Posterior vena cava (tissue), 2 donors: ENCODE results near the gene BRD1. TPM values are rescaled to one million over a fixed set of nuclear protein-coding genes. Genes with fewer than 3 reads are reported as not detected.

ENCODE experiments used
- DNase-seq: peaks from one replicate; pipeline ENCODE4 v3.0.0-alpha.2; 2020; ENCODE audit warnings: low spot score
- intact Hi-C, 2 donors: fragments of 100-400 bp; cut with DNase I; formaldehyde crosslinking; loops; one replicate each; pipeline versions ENCODE4 v1.14.1 to v1.14.2; 2022 to 2023
- total RNA-seq, 2 donors: library from RNA; stranded (reverse); fragmentation: NEBNext Ultra II Directional; extraction: Animal tissue kit (Norgen Biotek cat#: 25700); gene quantifications; one replicate each; pipeline ENCODE4 v1.2.1, GENCODE V29; 2021
- donor health status: DM: yes; HTN: yes; CAD: no.
- donor health status: DM: yes; HTN: yes; CAD: no.

BRD1 gene
- total RNA-seq, 2 donors from 2014 or later: 20.8 to 21.7 TPM

DNA sequence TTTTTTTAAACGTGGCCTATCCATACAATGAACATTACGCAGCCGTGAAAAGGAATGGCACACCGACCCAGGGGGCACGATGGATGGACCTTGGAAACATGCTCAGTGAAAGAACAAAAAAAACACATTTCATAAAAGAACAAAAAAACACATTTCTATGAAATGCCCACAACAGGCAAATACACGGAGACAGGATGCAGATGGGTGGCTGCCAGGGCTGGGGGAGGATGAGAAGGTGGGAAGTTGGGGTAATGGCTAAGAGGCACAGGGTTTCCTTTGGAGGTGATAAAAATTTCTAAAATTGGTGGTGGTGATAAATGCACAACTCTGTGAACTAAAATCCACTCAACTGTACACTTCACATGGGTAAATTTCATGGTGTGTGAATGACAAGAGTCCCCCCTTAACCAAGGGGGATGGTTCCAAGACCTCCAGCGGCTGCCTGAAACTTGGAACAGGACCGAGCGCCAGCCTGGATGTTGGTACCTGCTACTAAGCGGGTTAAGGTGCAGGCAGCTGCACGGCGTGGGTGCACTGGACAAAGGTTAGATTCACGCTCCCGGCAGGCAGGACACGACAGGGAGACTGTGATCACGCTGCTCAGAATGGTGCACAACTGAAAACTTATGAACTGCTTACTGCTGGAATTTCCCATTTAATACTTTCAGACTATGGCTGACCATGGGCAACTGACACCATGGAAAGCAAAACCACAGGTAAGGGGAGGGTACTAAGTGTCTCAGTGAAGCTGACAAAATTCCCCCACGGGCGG, 16.5 kb downstream of the BRD1 start:
- no peak for DNase-seq
- intact Hi-C loops: no loop called here

DNA sequence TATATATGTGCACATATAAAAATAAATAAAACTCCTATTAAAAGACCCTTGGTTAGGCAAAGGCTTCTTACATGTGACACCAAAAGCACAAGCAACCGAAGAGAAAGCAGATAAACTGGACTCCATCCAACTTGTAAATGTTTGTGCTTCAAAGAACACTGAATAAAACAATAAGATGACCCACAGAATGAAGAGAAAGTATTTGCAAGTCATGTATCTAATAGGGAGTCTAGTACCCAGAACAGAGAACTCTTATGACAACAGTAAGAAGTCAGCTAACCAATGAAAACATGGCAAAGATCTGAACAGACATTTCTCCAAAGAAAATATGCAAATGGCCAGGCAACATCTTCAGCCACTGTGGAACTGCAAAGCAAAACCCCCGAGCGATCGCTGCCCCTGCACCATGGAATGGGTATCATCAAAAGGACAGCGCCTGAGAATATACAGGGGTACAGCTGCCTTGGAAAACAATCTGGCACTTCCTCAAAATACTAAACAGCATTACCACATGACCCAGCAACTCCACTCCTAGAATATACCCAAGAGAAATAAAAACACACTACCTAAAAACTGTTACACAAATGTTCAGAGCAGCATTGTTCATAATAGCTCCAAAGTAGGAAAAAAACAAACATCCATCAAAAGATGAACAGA, 17.2 kb downstream of the BRD1 start:
- intact Hi-C loops: no loop called here

GRCh38 chr22:49807780-49808708, 19.6 kb downstream of the BRD1 start:
- DNase-seq: no peak

More for the DNA sequence above, 17.2 kb downstream of the BRD1 start:
- DNase-seq: no peak

GRCh38 chr22:49807129-49807528, 20.5 kb downstream of the BRD1 start:
- intact Hi-C loops: no loop called here
- DNase-seq: no peak

More at GRCh38 chr22:49807780-49808708, 19.6 kb downstream of the BRD1 start:
- intact Hi-C loops: no loop called here

DNA sequence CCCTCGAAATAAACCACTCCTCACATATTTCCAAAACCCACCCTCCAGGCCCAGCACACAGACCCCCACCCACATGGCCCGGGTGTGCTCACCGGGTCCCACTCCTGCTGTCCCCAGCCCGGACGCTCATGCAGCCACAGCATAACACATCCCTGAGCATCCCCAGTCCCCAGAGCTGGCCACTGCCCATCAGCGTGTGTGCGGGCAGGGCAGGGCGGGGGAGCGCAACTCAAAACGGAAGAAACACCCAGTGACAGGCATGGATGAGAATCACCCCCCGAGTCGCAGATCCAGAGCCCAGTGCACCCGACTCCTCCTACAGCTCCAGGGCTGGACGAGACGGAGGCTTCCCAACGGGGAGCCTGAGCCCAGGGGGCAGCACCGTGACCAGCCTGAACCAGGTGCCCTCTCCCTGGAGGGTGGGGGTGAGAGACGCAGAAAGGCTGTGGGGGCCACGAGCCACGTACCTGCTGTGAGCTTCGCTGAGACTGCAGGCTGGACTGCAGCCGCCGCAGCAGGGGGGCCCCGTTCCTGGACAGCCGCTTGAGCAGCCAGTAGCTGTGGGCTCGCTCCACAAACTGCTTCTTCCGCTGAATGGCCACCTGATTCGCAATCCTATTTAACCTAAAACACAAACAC, 23.8 kb downstream of the BRD1 start:
- DNase-seq: no peak
- intact Hi-C loops: no loop called here

GRCh38 chr22:49803134-49803533, 24.5 kb downstream of the BRD1 start:
- intact Hi-C loops: no loop called here

DNA sequence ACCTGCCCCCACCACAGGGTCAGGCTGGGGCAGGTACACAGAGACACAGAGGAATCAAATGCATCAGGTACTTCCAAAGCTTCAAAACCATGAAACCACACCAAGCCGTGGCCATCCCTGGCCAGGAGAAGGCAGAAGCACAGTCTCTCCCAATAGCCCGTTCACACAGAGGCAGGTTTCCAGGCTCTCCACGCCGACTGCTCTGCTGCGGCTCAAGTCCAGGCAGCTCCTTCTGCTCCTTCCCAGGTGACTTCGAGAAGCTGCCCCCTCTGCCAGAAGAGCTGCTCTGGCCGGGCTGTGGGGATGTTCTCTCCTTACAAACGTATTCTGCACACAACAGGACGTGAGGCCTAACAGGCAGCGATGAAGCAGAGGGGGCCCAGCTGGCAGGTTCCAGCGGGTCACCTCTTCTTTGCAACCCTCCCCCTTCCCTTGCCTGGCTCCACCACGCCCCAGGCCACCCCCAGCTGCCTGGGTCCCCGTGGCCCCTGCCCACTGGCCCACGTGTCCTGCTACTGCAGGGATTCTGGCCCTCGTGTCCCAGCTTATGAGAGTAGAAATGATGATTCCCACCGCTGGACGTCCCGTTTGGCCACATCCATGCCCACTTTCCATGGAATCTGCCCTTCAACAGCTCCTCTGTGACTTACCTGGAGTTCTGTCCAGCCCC, 26.1 kb downstream of the BRD1 start:
- DNase-seq: no peak
- intact Hi-C loops: no loop called here

More at GRCh38 chr22:49803134-49803533, 24.5 kb downstream of the BRD1 start:
- no peak for DNase-seq

DNA sequence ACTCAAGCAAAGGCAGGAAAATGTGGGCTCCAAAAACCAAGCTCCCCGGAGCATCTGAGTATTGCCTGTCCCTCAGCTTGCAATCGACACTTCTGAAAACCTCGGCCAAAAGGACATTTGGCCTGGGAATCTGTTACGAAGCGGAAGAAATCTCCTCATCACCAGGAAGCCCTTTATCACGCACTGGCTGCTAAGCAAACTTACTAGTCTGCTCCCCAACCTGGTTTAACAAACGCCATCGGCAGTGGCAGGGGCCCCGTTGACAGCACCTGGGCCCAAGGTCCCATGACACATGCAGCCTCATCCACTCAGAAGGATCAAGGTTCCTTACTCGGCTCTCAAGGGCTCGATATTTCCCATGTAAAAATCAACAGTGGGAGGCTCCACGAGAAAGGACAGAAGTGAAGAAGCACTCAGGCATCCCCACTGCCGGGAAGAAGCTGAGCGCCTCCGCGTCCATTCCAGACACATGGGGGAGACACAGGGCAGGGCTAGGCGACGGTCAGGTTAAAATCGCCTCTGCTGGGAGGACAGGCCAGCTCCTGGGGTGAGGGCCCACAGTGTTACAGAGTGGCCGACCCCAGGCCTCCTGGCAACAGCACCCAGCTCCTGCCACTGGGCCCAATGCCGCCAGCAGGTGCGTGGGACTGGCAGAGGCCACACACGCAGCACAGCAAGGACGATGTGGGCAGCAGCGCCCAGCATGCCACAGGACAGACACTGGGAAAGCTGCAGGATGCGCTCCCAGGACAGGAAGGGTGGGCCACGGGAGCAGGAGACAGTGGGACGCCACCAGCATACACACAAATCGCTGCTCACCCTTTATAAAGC, 27.1 kb downstream of the BRD1 start:
- intact Hi-C loops: no loop called here

DNA sequence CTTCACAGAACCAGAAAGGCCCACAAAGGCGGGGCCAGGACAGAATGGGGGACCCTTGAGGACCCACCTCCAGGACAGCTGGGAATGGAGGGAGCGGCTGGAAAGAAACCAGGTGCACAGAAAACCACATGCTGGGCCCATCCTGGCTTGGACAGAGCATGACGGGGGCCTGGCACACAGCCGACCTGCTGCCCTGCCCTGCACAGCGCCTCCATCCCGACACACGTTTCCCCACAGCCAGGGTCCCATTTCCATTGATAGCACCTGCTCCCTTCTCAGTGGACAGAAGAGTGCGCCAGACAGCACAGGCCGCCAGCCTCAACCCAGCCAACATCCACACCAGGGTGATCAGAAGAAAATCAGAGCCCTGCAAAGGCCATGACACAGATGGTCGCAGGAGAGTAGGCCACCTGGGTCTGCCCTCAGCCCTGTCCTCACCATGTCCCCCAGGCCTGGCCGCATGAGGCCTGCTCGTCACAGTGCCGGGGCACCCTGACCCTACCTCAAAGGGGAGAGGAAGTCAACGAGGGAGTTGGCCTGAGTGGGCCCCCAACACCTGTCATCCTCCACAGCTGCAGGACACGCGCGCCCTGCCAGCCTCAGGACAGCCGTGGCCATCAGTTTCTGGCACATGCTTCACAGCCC, 28.1 kb downstream of the BRD1 start:
- no peak for DNase-seq
- intact Hi-C loops: no loop called here

More for the DNA sequence above, 27.1 kb downstream of the BRD1 start:
- no peak for DNase-seq

DNA sequence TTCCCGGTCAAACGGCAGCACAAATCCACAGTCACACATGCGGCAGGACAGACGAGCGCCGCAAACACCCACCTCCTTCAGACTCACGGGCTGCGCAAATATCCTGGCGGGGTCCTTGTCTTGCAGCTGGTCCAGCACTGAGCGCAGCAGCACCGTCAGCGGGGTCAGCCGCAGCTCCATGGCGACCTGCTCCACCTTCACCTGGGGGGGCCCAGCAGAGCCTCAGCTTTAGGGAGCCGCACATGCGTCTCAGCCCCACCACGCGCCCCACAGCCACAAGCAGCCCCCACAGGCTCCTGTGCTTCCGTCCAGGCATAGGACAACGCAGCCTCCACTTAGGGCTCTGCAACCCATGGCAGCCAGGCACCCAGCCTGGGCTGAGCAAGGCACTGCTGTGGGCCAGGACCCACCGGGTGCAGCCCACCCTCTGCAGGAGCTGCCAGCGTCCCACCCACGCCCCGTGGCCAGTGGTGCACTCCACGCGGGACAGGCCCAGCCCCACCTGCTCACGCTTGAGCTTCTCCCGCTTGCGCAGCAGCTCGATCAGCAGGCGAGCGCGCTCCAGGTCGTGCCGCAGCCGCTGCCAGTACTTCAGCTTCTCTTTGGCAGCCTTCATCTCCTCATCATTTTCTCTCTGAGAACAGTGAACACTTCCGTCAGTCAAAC, 29.1 kb downstream of the BRD1 start:
- intact Hi-C loops: no loop called here

DNA sequence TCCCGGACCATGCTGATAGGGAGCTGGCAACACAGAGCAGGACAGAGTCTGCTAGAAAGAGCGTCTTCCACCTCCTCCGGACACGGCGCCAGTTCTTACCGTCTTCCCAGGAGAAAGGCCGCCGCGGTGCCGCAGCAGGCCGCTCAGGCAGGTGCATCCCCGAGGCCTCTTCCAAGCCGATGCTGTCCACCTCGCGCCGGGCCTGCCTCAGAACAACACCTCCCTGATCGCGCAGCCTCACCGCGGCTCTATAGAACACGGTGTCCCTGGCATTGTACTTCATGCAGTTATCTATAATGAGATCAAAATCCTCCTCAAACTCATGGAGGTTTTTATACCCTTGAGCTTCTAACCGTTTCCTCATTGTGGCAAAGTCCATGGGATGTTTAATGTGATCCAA, 30.0 kb downstream of the BRD1 start:
- intact Hi-C loops: no loop called here
- DNase-seq: no peak

More for the DNA sequence above, 29.1 kb downstream of the BRD1 start:
- no peak for DNase-seq

DNA sequence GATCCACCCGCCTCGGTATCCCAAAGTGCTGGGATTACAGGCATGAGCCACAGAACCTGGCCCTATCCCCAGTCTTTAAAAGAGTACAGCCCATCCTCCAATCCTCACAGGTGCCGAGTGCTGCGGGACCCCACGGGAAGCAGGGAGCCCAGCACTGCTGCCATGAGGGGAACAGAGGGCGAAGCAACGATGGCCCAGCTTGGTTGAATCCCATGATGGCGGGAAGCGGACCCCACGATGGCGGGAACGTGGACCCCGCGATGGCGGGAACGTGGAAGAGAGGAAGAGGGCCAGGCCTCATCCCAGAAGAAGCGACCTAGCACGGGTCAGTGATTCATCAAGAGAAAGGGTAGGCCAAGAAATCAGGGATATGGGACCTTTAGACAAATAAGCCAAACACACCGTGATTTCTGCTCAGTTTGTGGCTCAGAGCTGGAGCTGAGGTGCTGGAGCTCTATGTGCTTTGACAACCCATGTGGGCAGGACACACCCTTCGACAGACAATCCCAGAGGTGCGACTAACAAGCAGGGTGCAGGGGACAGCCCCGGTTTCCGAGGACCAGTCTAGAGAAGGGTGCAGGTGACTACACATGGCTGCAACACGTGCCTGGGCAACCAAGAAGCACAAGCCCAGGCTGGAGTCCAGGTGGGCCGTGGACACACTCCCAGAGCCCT, 30.9 kb downstream of the BRD1 start:
- intact Hi-C loops: no loop called here
- DNase-seq: no peak

GRCh38 chr22:49795521-49795920, 32.2 kb downstream of the BRD1 start:
- no peak for DNase-seq
- intact Hi-C loops: no loop called here

DNA sequence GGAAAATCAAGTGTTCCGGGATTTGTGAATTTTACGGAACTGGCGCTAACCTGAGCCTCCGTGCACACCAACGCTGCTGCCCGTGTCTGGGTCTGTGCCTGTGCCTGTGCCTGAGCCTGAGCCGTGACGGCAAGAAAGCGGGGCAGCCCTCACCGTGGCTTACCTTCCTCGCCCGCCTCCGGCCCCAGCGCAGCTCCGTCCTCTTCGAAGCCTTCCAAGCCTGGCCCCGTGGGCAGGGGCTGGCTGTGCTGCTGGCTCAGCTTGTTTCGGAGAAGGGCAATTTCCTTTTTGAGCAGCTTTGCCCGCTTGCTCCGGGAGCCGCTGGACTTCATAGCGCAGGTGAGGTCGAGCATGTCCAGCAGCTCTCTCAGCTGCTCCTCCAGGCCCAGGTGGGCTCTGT, 33.8 kb downstream of the BRD1 start:
- intact Hi-C loops: no loop called here
- no peak for DNase-seq

GRCh38 chr22:49793296-49793695, 34.4 kb downstream of the BRD1 start:
- intact Hi-C loops: no loop called here
- no peak for DNase-seq

DNA sequence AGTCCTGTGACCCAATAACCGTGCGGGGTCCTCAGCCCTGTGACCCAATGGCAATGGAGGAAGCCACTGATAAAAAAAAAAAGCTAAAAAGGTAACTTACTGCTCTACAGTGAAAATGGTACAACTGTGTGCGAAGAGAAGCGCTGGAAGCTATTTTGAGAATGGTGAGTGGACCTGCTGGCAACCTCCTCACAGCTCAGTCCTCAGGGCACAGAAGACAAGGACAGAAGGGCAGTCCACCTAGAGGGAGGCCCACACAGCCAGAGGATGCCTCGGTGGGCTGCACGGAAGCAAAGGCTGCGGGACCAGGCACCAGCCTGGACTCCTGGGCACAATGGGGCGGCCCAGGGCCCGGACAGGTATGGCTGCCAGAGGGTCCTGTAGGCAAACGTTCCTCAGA, 35.6 kb downstream of the BRD1 start:
- DNase-seq: no peak
- intact Hi-C loops: no loop called here
